Measurements from ENCODE around the gene CYCS. TPM values are rescaled to one million over a fixed set of nuclear protein-coding genes. Genes with fewer than 3 reads are reported as not detected.

The CYCS gene
- total and polyA plus RNA-seq, 2 donors (not counting 1 experiment from before 2014, with no cell fraction given): 46.7 to 51.3 TPM

- Histone ChIP-seq H4K20me1 (ENCODE audit: control insufficient read depth, insufficient read depth, low read length, poor library complexity, severe bottlenecking) (no peaks in the 10 kb centered on the region), H3K4me3 (ENCODE audit: control extremely low read depth in 1 of 5, extremely low read depth in 1 of 5, insufficient read depth in 1 of 5, low read depth in 2 of 5, low read length in 4 of 5) (no peak overlapping the region), H3K4me1 (ENCODE audit: control insufficient read depth in 2 of 2, insufficient read depth in 2 of 2, low read length in 2 of 2) (no peaks in the 10 kb centered on the region), H3K79me2 (ENCODE audit: control insufficient read depth, insufficient read depth, low read length) (no peaks in the 10 kb centered on the region), H2AFZ (ENCODE audit: insufficient read depth, low read depth, low read length, poor library complexity, severe bottlenecking) (no peak overlapping the region), H3K4me2 (replicated peaks; ENCODE audit: low read depth, low read length, poor library complexity, severe bottlenecking) (no peak overlapping the region), H3K9ac (ENCODE audit: low read length) (no peak overlapping the region), H3K27ac (ENCODE audit: low read length in 2 of 2) (no peak overlapping the region), H3K9me3 (ENCODE audit: control extremely low read depth in 1 of 3, control insufficient read depth in 2 of 3, insufficient read depth in 1 of 3, low read length in 2 of 3) (no peaks in the 10 kb centered on the region), H3K27me3 (replicated peaks in 1 of 4; ENCODE audit: control extremely low read depth in 1 of 4, control insufficient read depth in 3 of 4, insufficient read depth in 4 of 4, low read length in 3 of 4) (peaks cover 0 to 3% (median 0%) of the 10 kb centered on the region in 4 experiments), H3K36me3 (replicated peaks in 1 of 2; ENCODE audit: control extremely low read depth in 1 of 2, control insufficient read depth in 1 of 2, extremely low read depth in 1 of 2, insufficient read depth in 2 of 2, low read length in 1 of 2) (no peaks in the 10 kb centered on the region)
- Mint-ChIP-seq H3K4me1 (no peaks in the 10 kb centered on the region), H3K27me3 (peaks cover 3% of the 10 kb centered on the region), H3K4me3 (no peak overlapping the region), H3K9me3 (ENCODE audit: insufficient read depth) (no peaks in the 10 kb centered on the region), H3K27ac (no peak overlapping the region)
- TF ChIP-seq EZH2 (IDR thresholded peaks at IDR 0.05; ENCODE audit: borderline replicate concordance, insufficient read depth, low read depth, low read length, poor library complexity, severe bottlenecking) (no peak), CTCF (IDR thresholded peaks at IDR 0.05) (no peak)
- DNase-seq (no peak), ATAC-seq (ENCODE audit: low read depth) (no peak)
- ChIA-PET POLR2A (no interaction called here), CTCF (interaction anchor here (0.8 to 8.3 kb wide), 7 partner anchors 10 to 265 kb away, joined by 3 to 246 read pairs (median 4); no protein-coding TSS in a partner anchor)
- intact Hi-C loops (cut with micrococcal nuclease): no loop called here
- 92% methylated on average over 1 of the region's 4 CpGs for WGBS (ENCODE audit: insufficient coverage)
Observed at GRCh38 chr7:25077096-25077495, 48.0 kb downstream of the CYCS start.

- Mint-ChIP-seq H3K27me3 (peaks cover 3% of the 10 kb centered on the region), H3K9me3 (ENCODE audit: insufficient read depth) (no peaks in the 10 kb centered on the region), H3K4me1 (no peaks in the 10 kb centered on the region), H3K4me3 (no peak overlapping the region), H3K27ac (no peak overlapping the region)
- WGBS (ENCODE audit: insufficient coverage): 90% methylated on average over 2 of the region's 8 CpGs
- Histone ChIP-seq H3K4me2 (replicated peaks; ENCODE audit: low read depth, low read length, poor library complexity, severe bottlenecking) (no peak overlapping the region), H3K79me2 (ENCODE audit: control insufficient read depth, insufficient read depth, low read length) (no peaks in the 10 kb centered on the region), H2AFZ (ENCODE audit: insufficient read depth, low read depth, low read length, poor library complexity, severe bottlenecking) (no peak overlapping the region), H3K27ac (ENCODE audit: low read length in 2 of 2) (no peak overlapping the region), H3K9me3 (ENCODE audit: control extremely low read depth in 1 of 3, control insufficient read depth in 2 of 3, insufficient read depth in 1 of 3, low read length in 2 of 3) (no peaks in the 10 kb centered on the region), H3K36me3 (replicated peaks in 1 of 2; ENCODE audit: control extremely low read depth in 1 of 2, control insufficient read depth in 1 of 2, extremely low read depth in 1 of 2, insufficient read depth in 2 of 2, low read length in 1 of 2) (no peaks in the 10 kb centered on the region), H3K4me1 (ENCODE audit: control insufficient read depth in 2 of 2, insufficient read depth in 2 of 2, low read length in 2 of 2) (no peaks in the 10 kb centered on the region), H3K4me3 (ENCODE audit: control extremely low read depth in 1 of 5, extremely low read depth in 1 of 5, insufficient read depth in 1 of 5, low read depth in 2 of 5, low read length in 4 of 5) (no peak overlapping the region), H3K27me3 (replicated peaks in 1 of 4; ENCODE audit: control extremely low read depth in 1 of 4, control insufficient read depth in 3 of 4, insufficient read depth in 4 of 4, low read length in 3 of 4) (no peaks in the 10 kb centered on the region), H3K9ac (ENCODE audit: low read length) (no peak overlapping the region), H4K20me1 (ENCODE audit: control insufficient read depth, insufficient read depth, low read length, poor library complexity, severe bottlenecking) (no peaks in the 10 kb centered on the region)
- ChIA-PET CTCF (interaction anchor here (0.8 to 8.3 kb wide), 5 partner anchors 10 to 264 kb away, joined by 3 to 246 read pairs (median 4); no protein-coding TSS in a partner anchor), POLR2A (no interaction called here)
- DNase-seq (no peak), ATAC-seq (ENCODE audit: low read depth) (no peak)
- TF ChIP-seq CTCF (IDR thresholded peaks at IDR 0.05) (no peak), EZH2 (IDR thresholded peaks at IDR 0.05; ENCODE audit: borderline replicate concordance, insufficient read depth, low read depth, low read length, poor library complexity, severe bottlenecking) (no peak)
- intact Hi-C loops (cut with micrococcal nuclease): no loop called here
Observed at GRCh38 chr7:25075459-25075858, 49.6 kb downstream of the CYCS start.
